WTC11 (cell line): ENCODE data around the gene GRK2. TPM values are rescaled to one million over a fixed set of nuclear protein-coding genes. Genes with fewer than 3 reads are reported as not detected.

ENCODE experiments used
- ATAC-seq: fragments of 200-7000 bp; cut with Tn5 transposase; 2 replicates; pipeline ENCODE4 v1.10.0; 2021; ENCODE audit warnings: mild to moderate bottlenecking, moderate library complexity
- CTCF ChIA-PET: fragments of 300-600 bp; sonication (Branson Sonifier 250); formaldehyde crosslinking; loops from one replicate; lab custom pipeline; 2021; ENCODE audit warnings: antibody characterized with exemption; lab: Charles Lee
- POLR2A ChIA-PET: fragments of 350-600 bp; sonication (Branson Sonifier 250); formaldehyde crosslinking; loops from one replicate; lab custom pipeline; 2021; ENCODE audit warnings: antibody characterized with exemption; lab: Charles Lee
- DNase-seq: peaks from one replicate; pipeline ENCODE4 v3.0.0; 2021; ENCODE audit warnings: low spot score
- H3K27ac Mint-ChIP-seq: 2 replicates; pipeline ENCODE4 v1.8.0; 2021; ENCODE audit warnings: mixed read lengths
- H3K27me3 Mint-ChIP-seq: 2 replicates; pipeline ENCODE4 v1.8.0; 2021; ENCODE audit warnings: low read depth, mild to moderate bottlenecking, moderate library complexity, mixed read lengths
- H3K36me3 Mint-ChIP-seq: 2 replicates; pipeline ENCODE4 v1.8.0; 2021; ENCODE audit warnings: mixed read lengths
- H3K4me1 Mint-ChIP-seq: 2 replicates; pipeline ENCODE4 v1.8.0; 2022; ENCODE audit warnings: mixed read lengths
- H3K4me3 Mint-ChIP-seq: 2 replicates; pipeline ENCODE4 v1.8.0; 2021; ENCODE audit warnings: mild to moderate bottlenecking, moderate library complexity, mixed read lengths
- H3K9me3 Mint-ChIP-seq: 2 replicates; pipeline ENCODE4 v1.8.0; 2021; ENCODE audit warnings: mixed read lengths
- ATF1 ChIP-seq: sonication (generic); formaldehyde crosslinking; IDR thresholded peaks from 2 replicates; pipeline ENCODE4 v1.8.1; 2023; ENCODE audit warnings: mild to moderate bottlenecking, moderate library complexity, missing genetic modification reagents
- CREM ChIP-seq: sonication (generic); formaldehyde crosslinking; IDR thresholded peaks from 2 replicates; pipeline ENCODE4 v1.8.1; 2022; ENCODE audit warnings: mild to moderate bottlenecking, missing genetic modification reagents, moderate library complexity
- ETV6 ChIP-seq: sonication (generic); formaldehyde crosslinking; IDR thresholded peaks from 2 replicates; pipeline ENCODE4 v1.8.1; 2022; ENCODE audit warnings: mild to moderate bottlenecking, missing genetic modification reagents
- FOXJ3 ChIP-seq: sonication (generic); formaldehyde crosslinking; IDR thresholded peaks from 2 replicates; pipeline ENCODE4 v1.9.0; 2021; ENCODE audit warnings: missing genetic modification reagents, mild to moderate bottlenecking, borderline replicate concordance
- FOXK1 ChIP-seq: sonication (generic); formaldehyde crosslinking; IDR thresholded peaks from 2 replicates; pipeline ENCODE4 v1.8.0; 2022; ENCODE audit warnings: mild to moderate bottlenecking, moderate library complexity, missing genetic modification reagents
- FOXP1 ChIP-seq: sonication (generic); formaldehyde crosslinking; IDR thresholded peaks from 2 replicates; pipeline ENCODE4 v1.8.0; 2022; ENCODE audit warnings: missing genetic modification reagents, mild to moderate bottlenecking, moderate library complexity, borderline replicate concordance
- GABPB1 ChIP-seq: sonication (generic); formaldehyde crosslinking; IDR thresholded peaks from 2 replicates; pipeline ENCODE4 v1.8.1; 2023; ENCODE audit warnings: mild to moderate bottlenecking, missing genetic modification reagents
- NFATC4 ChIP-seq: fragments of 250-450 bp; sonication (Bioruptor Pico); IDR thresholded peaks from 2 replicates; pipeline ENCODE4 v1.9.0; 2021; ENCODE audit warnings: mild to moderate bottlenecking
- NFE2L1 ChIP-seq: sonication (generic); formaldehyde crosslinking; IDR thresholded peaks from 2 replicates; pipeline ENCODE4 v1.8.1; 2023; ENCODE audit warnings: missing genetic modification reagents
- NR1H2 ChIP-seq: sonication (generic); formaldehyde crosslinking; IDR thresholded peaks from 2 replicates; pipeline ENCODE4 v1.9.0; 2021; ENCODE audit warnings: mild to moderate bottlenecking, moderate library complexity, missing genetic modification reagents
- RORB ChIP-seq: fragments of 250-450 bp; sonication (Bioruptor Pico); IDR thresholded peaks from 2 replicates; pipeline ENCODE4 v1.9.0; 2021; ENCODE audit warnings: mild to moderate bottlenecking
- SMAD3 ChIP-seq: sonication (generic); formaldehyde crosslinking; IDR thresholded peaks from 2 replicates; pipeline ENCODE4 v1.8.0; 2022; ENCODE audit warnings: missing genetic modification reagents, mild to moderate bottlenecking, borderline replicate concordance
- SP1 ChIP-seq: sonication (generic); formaldehyde crosslinking; conservative IDR thresholded peaks from 2 replicates; pipeline ENCODE4 v1.8.1; 2022; ENCODE audit warnings: missing genetic modification reagents
- TEAD4 ChIP-seq: sonication (generic); formaldehyde crosslinking; IDR thresholded peaks from 2 replicates; pipeline ENCODE4 v1.8.0; 2022; ENCODE audit warnings: mild to moderate bottlenecking, missing genetic modification reagents
- TP53 ChIP-seq: sonication (generic); formaldehyde crosslinking; IDR thresholded peaks from 2 replicates; pipeline ENCODE4 v1.8.1; 2023; ENCODE audit warnings: mild to moderate bottlenecking, missing genetic modification reagents
- ZNF121 ChIP-seq: sonication (generic); formaldehyde crosslinking; IDR thresholded peaks from 2 replicates; pipeline ENCODE4 v1.8.0; 2023; ENCODE audit warnings: missing genetic modification reagents
- ZNF232 ChIP-seq: sonication (generic); formaldehyde crosslinking; IDR thresholded peaks from 2 replicates; pipeline ENCODE4 v1.8.0; 2022; ENCODE audit warnings: mild to moderate bottlenecking, missing genetic modification reagents
- total RNA-seq: library from RNA; stranded (reverse); gene quantifications from 3 replicates; pipeline ENCODE4 v1.2.3, GENCODE V29; 2021
- TF ChIP-seq, protein P1 (sequence below): sonication (generic); formaldehyde crosslinking; IDR thresholded peaks from 2 replicates; pipeline ENCODE4 v1.8.1; 2023; ENCODE audit warnings: mild to moderate bottlenecking, missing genetic modification reagents, moderate library complexity
- TF ChIP-seq, protein P2 (sequence below): sonication (generic); formaldehyde crosslinking; IDR thresholded peaks from 2 replicates; pipeline ENCODE4 v1.8.0; 2022; ENCODE audit warnings: mild to moderate bottlenecking, missing genetic modification reagents
- TF ChIP-seq, protein P3 (sequence below): sonication (generic); formaldehyde crosslinking; conservative IDR thresholded peaks from 2 replicates; pipeline ENCODE4 v1.8.1; 2023; ENCODE audit warnings: mild to moderate bottlenecking, low read depth, missing genetic modification reagents, moderate library complexity
- TF ChIP-seq, protein P4 (sequence below): sonication (generic); formaldehyde crosslinking; IDR thresholded peaks from 2 replicates; pipeline ENCODE4 v1.8.0; 2022; ENCODE audit warnings: mild to moderate bottlenecking, missing genetic modification reagents
- TF ChIP-seq, protein P5 (sequence below): sonication (generic); formaldehyde crosslinking; IDR thresholded peaks from 2 replicates; pipeline ENCODE4 v1.8.1; 2023; ENCODE audit warnings: mild to moderate bottlenecking, moderate library complexity, missing genetic modification reagents
- TF ChIP-seq, protein P6 (sequence below): sonication (generic); formaldehyde crosslinking; IDR thresholded peaks from 2 replicates; pipeline ENCODE4 v1.8.0; 2023; ENCODE audit warnings: missing genetic modification reagents
- TF ChIP-seq, protein P7 (sequence below): sonication (generic); formaldehyde crosslinking; IDR thresholded peaks from 2 replicates; pipeline ENCODE4 v1.8.0; 2023; ENCODE audit warnings: missing genetic modification reagents, mild to moderate bottlenecking, borderline replicate concordance

Gene GRK2
- total RNA-seq, 1 experiment from 2014 or later: 68.1 TPM

DNA sequence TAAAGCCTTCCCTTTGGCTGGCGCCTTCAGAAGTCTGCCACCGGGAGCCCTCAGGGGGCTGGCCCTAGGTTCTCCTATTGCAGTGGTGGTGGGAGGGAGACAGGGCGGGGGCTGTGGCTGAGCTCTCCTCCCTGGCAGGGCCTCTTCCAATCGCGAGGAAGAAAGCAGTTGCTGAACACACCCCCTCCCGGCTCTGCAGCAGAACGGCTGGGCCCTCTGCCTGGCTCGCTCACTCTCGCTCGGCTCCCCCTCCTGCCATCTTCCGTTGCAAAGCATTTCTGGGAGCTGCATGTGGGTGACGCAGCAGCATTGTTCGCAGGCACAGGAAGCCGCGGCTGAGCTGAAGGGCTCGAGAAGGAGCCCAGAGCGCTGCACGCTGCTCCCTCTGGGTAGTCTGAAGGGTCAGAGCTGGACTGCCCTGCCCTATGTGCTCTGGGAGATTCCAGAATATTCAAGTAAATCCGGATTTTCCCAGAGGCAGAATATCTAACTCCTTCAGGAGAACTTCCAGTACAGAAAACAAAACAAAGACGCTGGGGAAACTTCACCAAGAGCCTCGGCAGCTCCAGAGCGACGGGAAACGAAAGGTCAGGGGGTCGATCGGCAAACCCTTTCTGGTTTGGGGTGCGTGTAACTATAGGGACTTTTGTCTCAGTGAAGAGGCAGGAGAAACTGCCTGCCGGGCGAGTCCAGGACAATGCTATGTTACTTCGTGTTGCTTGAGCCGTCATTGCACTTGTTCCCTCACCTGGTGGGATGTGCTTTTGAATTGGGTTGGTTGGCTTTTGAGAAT, 26.3 kb upstream of the GRK2 start:
- Mint-ChIP-seq H3K27ac (peak overlapping the region; percentile 98), H3K27me3 (no peaks in the 10 kb centered on the region), H3K9me3 (no peaks in the 10 kb centered on the region), H3K36me3 (peaks cover 32% of the 10 kb centered on the region), H3K4me1 (peaks cover 35% of the 10 kb centered on the region), H3K4me3 (peak overlapping the region; percentile 96)
- peak; percentile 98 for ATAC-seq
- ChIA-PET POLR2A (interaction anchor here (0.6 to 1.7 kb wide), 19 partner anchors 22 to 1490 kb away, joined by 3 to 11 read pairs (median 3); partner anchors contain the start of genes ANKRD13D, KDM2A, RCE1 and SSH3), CTCF (interaction anchor here (0.5 to 3.4 kb wide), 20 partner anchors 9 to 390 kb away, joined by 3 to 29 read pairs (median 4); partner anchors contain the start of genes ANKRD13D, KDM2A and PPP1CA)
- DNase-seq: peak; percentile 98
- TF ChIP-seq FOXJ3 (CRISPR knock-in tag): no peak
- no peak for TF ChIP-seq ZNF121 (CRISPR knock-in tag)
- TF ChIP-seq, protein P1, sequence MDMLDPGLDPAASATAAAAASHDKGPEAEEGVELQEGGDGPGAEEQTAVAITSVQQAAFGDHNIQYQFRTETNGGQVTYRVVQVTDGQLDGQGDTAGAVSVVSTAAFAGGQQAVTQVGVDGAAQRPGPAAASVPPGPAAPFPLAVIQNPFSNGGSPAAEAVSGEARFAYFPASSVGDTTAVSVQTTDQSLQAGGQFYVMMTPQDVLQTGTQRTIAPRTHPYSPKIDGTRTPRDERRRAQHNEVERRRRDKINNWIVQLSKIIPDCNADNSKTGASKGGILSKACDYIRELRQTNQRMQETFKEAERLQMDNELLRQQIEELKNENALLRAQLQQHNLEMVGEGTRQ: 0 out of 2 replicates have a peak, but pooled peaks have one; percentile 6
- no peak for TF ChIP-seq ATF1 (CRISPR knock-in tag)
- TF ChIP-seq ETV6: peak; percentile 93
- TF ChIP-seq, protein P2, sequence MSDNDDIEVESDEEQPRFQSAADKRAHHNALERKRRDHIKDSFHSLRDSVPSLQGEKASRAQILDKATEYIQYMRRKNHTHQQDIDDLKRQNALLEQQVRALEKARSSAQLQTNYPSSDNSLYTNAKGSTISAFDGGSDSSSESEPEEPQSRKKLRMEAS: peak; percentile 92
- no peak for TF ChIP-seq NFATC4
- peak; percentile 63; the same call in 1 of the 2 replicates for TF ChIP-seq GABPB1 (CRISPR knock-in tag)
- TF ChIP-seq SP1: peak; percentile 84; the same call in 1 of the 2 replicates
- peak; percentile 87 for TF ChIP-seq FOXK1 (CRISPR knock-in tag)
- TF ChIP-seq RORB (CRISPR knock-in tag): no peak
- TF ChIP-seq TEAD4 (CRISPR knock-in tag): no peak
- TF ChIP-seq NFE2L1: peak; percentile 94
- no peak for TF ChIP-seq TP53
- TF ChIP-seq, protein P3, sequence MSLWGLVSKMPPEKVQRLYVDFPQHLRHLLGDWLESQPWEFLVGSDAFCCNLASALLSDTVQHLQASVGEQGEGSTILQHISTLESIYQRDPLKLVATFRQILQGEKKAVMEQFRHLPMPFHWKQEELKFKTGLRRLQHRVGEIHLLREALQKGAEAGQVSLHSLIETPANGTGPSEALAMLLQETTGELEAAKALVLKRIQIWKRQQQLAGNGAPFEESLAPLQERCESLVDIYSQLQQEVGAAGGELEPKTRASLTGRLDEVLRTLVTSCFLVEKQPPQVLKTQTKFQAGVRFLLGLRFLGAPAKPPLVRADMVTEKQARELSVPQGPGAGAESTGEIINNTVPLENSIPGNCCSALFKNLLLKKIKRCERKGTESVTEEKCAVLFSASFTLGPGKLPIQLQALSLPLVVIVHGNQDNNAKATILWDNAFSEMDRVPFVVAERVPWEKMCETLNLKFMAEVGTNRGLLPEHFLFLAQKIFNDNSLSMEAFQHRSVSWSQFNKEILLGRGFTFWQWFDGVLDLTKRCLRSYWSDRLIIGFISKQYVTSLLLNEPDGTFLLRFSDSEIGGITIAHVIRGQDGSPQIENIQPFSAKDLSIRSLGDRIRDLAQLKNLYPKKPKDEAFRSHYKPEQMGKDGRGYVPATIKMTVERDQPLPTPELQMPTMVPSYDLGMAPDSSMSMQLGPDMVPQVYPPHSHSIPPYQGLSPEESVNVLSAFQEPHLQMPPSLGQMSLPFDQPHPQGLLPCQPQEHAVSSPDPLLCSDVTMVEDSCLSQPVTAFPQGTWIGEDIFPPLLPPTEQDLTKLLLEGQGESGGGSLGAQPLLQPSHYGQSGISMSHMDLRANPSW: no peak
- TF ChIP-seq, protein P4, sequence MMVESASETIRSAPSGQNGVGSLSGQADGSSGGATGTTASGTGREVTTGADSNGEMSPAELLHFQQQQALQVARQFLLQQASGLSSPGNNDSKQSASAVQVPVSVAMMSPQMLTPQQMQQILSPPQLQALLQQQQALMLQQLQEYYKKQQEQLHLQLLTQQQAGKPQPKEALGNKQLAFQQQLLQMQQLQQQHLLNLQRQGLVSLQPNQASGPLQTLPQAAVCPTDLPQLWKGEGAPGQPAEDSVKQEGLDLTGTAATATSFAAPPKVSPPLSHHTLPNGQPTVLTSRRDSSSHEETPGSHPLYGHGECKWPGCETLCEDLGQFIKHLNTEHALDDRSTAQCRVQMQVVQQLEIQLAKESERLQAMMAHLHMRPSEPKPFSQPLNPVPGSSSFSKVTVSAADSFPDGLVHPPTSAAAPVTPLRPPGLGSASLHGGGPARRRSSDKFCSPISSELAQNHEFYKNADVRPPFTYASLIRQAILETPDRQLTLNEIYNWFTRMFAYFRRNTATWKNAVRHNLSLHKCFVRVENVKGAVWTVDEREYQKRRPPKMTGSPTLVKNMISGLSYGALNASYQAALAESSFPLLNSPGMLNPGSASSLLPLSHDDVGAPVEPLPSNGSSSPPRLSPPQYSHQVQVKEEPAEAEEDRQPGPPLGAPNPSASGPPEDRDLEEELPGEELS: peak; percentile 77; the same call in 1 of the 2 replicates
- peak; percentile 42; the same call in 1 of the 2 replicates for TF ChIP-seq SMAD3 (CRISPR knock-in tag)
- TF ChIP-seq, protein P5, sequence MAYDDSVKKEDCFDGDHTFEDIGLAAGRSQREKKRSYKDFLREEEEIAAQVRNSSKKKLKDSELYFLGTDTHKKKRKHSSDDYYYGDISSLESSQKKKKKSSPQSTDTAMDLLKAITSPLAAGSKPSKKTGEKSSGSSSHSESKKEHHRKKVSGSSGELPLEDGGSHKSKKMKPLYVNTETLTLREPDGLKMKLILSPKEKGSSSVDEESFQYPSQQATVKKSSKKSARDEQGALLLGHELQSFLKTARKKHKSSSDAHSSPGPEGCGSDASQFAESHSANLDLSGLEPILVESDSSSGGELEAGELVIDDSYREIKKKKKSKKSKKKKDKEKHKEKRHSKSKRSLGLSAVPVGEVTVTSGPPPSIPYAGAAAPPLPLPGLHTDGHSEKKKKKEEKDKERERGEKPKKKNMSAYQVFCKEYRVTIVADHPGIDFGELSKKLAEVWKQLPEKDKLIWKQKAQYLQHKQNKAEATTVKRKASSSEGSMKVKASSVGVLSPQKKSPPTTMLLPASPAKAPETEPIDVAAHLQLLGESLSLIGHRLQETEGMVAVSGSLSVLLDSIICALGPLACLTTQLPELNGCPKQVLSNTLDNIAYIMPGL (CRISPR knock-in tag): peak; percentile 71; the same call in 1 of the 2 replicates
- TF ChIP-seq FOXP1 (CRISPR knock-in tag): peak; percentile 85
- TF ChIP-seq, protein P6, sequence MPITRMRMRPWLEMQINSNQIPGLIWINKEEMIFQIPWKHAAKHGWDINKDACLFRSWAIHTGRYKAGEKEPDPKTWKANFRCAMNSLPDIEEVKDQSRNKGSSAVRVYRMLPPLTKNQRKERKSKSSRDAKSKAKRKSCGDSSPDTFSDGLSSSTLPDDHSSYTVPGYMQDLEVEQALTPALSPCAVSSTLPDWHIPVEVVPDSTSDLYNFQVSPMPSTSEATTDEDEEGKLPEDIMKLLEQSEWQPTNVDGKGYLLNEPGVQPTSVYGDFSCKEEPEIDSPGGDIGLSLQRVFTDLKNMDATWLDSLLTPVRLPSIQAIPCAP (CRISPR knock-in tag): 0 out of 2 replicates have a peak, but pooled peaks have one; percentile 43
- TF ChIP-seq NR1H2 (CRISPR knock-in tag): no peak
- TF ChIP-seq ZNF232 (CRISPR knock-in tag): peak; percentile 94
- TF ChIP-seq, protein P7, sequence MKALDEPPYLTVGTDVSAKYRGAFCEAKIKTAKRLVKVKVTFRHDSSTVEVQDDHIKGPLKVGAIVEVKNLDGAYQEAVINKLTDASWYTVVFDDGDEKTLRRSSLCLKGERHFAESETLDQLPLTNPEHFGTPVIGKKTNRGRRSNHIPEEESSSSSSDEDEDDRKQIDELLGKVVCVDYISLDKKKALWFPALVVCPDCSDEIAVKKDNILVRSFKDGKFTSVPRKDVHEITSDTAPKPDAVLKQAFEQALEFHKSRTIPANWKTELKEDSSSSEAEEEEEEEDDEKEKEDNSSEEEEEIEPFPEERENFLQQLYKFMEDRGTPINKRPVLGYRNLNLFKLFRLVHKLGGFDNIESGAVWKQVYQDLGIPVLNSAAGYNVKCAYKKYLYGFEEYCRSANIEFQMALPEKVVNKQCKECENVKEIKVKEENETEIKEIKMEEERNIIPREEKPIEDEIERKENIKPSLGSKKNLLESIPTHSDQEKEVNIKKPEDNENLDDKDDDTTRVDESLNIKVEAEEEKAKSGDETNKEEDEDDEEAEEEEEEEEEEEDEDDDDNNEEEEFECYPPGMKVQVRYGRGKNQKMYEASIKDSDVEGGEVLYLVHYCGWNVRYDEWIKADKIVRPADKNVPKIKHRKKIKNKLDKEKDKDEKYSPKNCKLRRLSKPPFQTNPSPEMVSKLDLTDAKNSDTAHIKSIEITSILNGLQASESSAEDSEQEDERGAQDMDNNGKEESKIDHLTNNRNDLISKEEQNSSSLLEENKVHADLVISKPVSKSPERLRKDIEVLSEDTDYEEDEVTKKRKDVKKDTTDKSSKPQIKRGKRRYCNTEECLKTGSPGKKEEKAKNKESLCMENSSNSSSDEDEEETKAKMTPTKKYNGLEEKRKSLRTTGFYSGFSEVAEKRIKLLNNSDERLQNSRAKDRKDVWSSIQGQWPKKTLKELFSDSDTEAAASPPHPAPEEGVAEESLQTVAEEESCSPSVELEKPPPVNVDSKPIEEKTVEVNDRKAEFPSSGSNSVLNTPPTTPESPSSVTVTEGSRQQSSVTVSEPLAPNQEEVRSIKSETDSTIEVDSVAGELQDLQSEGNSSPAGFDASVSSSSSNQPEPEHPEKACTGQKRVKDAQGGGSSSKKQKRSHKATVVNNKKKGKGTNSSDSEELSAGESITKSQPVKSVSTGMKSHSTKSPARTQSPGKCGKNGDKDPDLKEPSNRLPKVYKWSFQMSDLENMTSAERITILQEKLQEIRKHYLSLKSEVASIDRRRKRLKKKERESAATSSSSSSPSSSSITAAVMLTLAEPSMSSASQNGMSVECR (CRISPR knock-in tag): peak; percentile 73; the same call in 1 of the 2 replicates
- peak; percentile 73; the same call in 1 of the 2 replicates for TF ChIP-seq CREM (CRISPR knock-in tag)
